K562 (cell line): ENCODE data around the gene CNTD1.
A peak's percentile ranks its signal among the peaks of the same experiment; 100 is the strongest.

Experiments used
- BMI1 ChIP-seq: fragments of 150-350 bp; IDR thresholded peaks from 2 replicates; pipeline ENCODE4 v1.6.1; 2014; ENCODE audit warnings: low read length
- CBX3 ChIP-seq, 2 experiments: IDR thresholded peaks; 1 replicate in 1 of 2; 2 replicates in 1 of 2; pipeline ENCODE4 v1.6.1; 2012; ENCODE audit warnings: inconsistent platforms in 2 of 2, low read length in 2 of 2, borderline replicate concordance in 1 of 2, control low read depth in 1 of 2
- FOXM1 ChIP-seq, 2 experiments: fragments of 450-650 bp in 1 of 2; sonication (generic) in 1 of 2; formaldehyde crosslinking in 1 of 2; IDR thresholded peaks; 2 replicates each; pipeline versions ENCODE4 v1.6.1 to v1.9.0; 2017 to 2022; ENCODE audit warnings: low read depth in 2 of 2, mild to moderate bottlenecking in 2 of 2, missing genetic modification reagents in 1 of 2, moderate library complexity in 1 of 2
- GABPA ChIP-seq: fragments of 200-800 bp; sonication (Bioruptor generic); conservative IDR thresholded peaks from 2 replicates; pipeline ENCODE4 v1.6.1; 2016; ENCODE audit warnings: low read depth, missing genetic modification characterization, missing compliant biosample characterization
- GMEB1 ChIP-seq: fragments of 250-450 bp; sonication (Bioruptor Pico); IDR thresholded peaks from 2 replicates; pipeline ENCODE4 v1.4.0; 2020; ENCODE audit warnings: mild to moderate bottlenecking
- HDAC1 ChIP-seq, 2 experiments: fragments of 450-650 bp; IDR thresholded peaks; 2 replicates each; pipeline ENCODE4 v1.6.1; 2016 to 2017; ENCODE audit warnings: inconsistent platforms in 1 of 2, mild to moderate bottlenecking in 1 of 2, moderate library complexity in 1 of 2
- MCM3 ChIP-seq: fragments of 450-650 bp; IDR thresholded peaks from 2 replicates; pipeline ENCODE4 v1.6.1; 2016
- MYNN ChIP-seq, 2 experiments: sonication (generic); formaldehyde crosslinking in 1 of 2; IDR thresholded peaks; 2 replicates each; pipeline versions ENCODE4 v1.5.0 to v1.6.1; 2016 to 2020; ENCODE audit warnings: antibody characterized with exemption in 1 of 2, missing genetic modification reagents in 1 of 2
- NR3C1 ChIP-seq: sonication (generic); formaldehyde crosslinking; IDR thresholded peaks from 2 replicates; pipeline ENCODE4 v1.8.1; 2022; ENCODE audit warnings: missing genetic modification reagents
- RBM17 ChIP-seq: fragments of 200-400 bp; formaldehyde crosslinking; IDR thresholded peaks from 2 replicates; pipeline ENCODE4 v1.6.1; 2017; ENCODE audit warnings: low read depth, mild to moderate bottlenecking, low read length, borderline replicate concordance
- SMARCE1 ChIP-seq: fragments of 450-650 bp; IDR thresholded peaks from 2 replicates; pipeline ENCODE4 v1.7.1; 2016; ENCODE audit warnings: mild to moderate bottlenecking
- U2AF2 ChIP-seq: fragments of 200-400 bp; formaldehyde crosslinking; optimal IDR thresholded peaks from 2 replicates; pipeline ENCODE3; 2017; ENCODE audit warnings: low read depth, mild to moderate bottlenecking, low read length
- ZNF398 ChIP-seq: fragments of 250-450 bp; sonication (Bioruptor Pico); IDR thresholded peaks from 2 replicates; pipeline ENCODE4 v1.8.0; 2021; ENCODE audit warnings: moderate library complexity, mild to moderate bottlenecking, inconsistent platforms

DNA sequence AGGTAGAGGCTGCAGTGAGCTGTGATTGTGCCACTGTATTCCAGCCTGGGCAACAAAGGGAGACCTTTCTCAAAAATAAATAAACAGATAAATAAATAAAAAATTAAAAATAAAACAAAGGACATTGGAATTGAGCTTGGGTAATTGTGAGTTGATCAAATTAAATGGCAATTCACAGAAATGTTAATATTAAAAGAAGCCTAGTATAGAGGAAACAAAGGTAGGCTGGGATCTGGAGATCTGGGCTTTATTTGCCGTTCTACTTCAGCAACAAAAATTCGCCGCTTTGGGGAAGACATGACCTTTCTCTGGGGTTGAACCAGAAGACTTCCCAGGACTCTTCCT is 25.7 kb upstream of the CNTD1 start:
- TF ChIP-seq MCM3 = no peak
- no peak for TF ChIP-seq FOXM1 (IDR thresholded peaks at IDR 0.05; ENCODE audit: low read depth)
- TF ChIP-seq FOXM1 (CRISPR knock-in tag; IDR thresholded peaks at IDR 0.05; ENCODE audit: low read depth) = no peak
- no peak for TF ChIP-seq SMARCE1
- TF ChIP-seq U2AF2 = no peak
- TF ChIP-seq ZNF398 (CRISPR knock-in tag) = no peak
- TF ChIP-seq CBX3 (IDR thresholded peaks at IDR 0.05; ENCODE audit: borderline replicate concordance in 1 of 2, low read length in 2 of 2) = no peak
- TF ChIP-seq MYNN (IDR thresholded peaks at IDR 0.05) = no peak
- TF ChIP-seq MYNN (CRISPR knock-in tag; IDR thresholded peaks at IDR 0.05) = no peak
- no peak for TF ChIP-seq HDAC1 (IDR thresholded peaks at IDR 0.05)
- no peak for TF ChIP-seq RBM17
- 0 out of 2 replicates have a peak, but pooled peaks have one; percentile 6 for TF ChIP-seq GABPA (tag)
- no peak for TF ChIP-seq BMI1
- no peak for TF ChIP-seq GMEB1 (CRISPR knock-in tag)
- TF ChIP-seq NR3C1 (CRISPR knock-in tag) = no peak
